NCI-H187 treated with DMSO at 0.1 percent for 48 hours (cell line): ENCODE measurements around the gene ACTR8.
"Not testable (repeated sequence)": the region's sequence is repeated elsewhere in the genome, so short reads cannot be mapped to it uniquely, and the experiment has no call there.

Experiments used
- DNase-seq: peaks from one replicate; lab custom pipeline; 2025; lab: John Stamatoyannopoulos, UW

The ACTR8 gene

DNA sequence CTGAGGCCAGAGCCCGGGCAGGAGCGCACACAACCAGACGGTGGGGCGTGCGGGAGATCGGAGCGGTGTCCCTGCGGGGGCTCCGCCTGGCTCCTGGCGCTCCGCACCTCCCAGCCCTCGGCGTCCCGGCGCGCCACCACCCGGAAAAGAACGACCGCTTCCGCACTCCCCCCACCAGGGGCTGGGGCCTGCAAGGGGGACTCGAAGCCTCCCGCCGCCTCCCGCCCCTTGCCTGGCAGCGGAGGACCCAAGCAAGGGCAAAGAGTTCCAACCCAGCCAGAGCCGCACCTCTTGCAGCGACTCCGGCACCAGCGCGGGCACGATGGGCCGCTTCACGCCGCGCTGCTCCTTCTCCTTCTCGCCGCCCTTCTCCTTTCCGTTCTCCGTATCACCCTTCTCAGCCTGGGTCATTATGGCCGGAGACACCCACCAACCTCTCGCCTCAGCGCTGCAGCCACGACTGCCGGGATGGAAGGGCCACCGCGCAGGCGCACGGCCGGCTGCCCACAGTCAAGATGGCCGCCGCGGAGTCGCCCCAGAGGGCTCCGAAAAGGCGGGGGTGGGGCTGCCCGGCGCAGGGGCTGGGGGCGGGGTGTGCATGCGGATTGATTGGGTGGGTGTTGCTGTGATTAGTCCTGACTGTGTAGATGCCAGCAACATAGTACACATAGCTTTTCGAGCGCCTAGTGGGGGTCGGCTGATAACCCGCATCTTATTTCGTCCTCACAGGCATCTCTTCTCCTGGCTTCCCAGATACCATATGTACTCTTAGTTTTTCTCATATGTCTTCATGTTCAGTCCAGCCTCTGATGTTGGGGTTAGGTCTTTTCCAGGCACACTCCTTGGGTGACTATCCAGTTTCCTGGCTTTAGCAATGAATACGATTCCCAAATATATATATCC is at the start of gene ACTR8:
Gene ACTR8, minus strand, starts transcription at position 462 of the 903 bp plus-strand sequence. Its CDS starts 51 bp downstream, at position 411.
- DNase-seq, result no peak

GRCh38 chr3:53927208-53927872 is 45.4 kb upstream of the ACTR8 start:
- DNase-seq, result not testable (repeated sequence)

GRCh38 chr3:53921296-53921695 is 39.3 kb upstream of the ACTR8 start:
- DNase-seq, result no peak

GRCh38 chr3:53919741-53920140 is 37.8 kb upstream of the ACTR8 start:
- DNase-seq, result no peak

GRCh38 chr3:53913401-53913800 is 31.4 kb upstream of the ACTR8 start:
- no peak for DNase-seq

- no peak for DNase-seq
Observed at GRCh38 chr3:53902711-53903110, 20.8 kb upstream of the ACTR8 start.

DNA sequence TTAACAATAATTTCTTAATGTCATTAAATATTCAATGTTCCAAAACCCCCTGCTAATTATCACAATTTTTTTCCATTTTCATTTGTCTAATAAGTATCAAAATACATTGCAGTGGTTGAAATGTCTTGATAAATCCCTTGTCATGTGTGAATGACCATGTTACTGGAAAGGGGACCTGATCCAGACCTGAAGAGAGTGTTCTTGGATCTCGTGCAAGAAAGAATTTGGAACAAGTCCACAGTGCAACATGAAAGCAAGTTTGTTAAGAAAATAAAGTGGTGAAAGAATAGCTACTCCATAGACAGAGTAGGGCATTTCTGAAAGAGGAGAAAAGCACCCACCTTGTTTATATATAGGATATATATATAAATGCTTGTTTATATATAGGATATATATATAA is 20.1 kb upstream of the ACTR8 start:
- DNase-seq, result no peak

DNA sequence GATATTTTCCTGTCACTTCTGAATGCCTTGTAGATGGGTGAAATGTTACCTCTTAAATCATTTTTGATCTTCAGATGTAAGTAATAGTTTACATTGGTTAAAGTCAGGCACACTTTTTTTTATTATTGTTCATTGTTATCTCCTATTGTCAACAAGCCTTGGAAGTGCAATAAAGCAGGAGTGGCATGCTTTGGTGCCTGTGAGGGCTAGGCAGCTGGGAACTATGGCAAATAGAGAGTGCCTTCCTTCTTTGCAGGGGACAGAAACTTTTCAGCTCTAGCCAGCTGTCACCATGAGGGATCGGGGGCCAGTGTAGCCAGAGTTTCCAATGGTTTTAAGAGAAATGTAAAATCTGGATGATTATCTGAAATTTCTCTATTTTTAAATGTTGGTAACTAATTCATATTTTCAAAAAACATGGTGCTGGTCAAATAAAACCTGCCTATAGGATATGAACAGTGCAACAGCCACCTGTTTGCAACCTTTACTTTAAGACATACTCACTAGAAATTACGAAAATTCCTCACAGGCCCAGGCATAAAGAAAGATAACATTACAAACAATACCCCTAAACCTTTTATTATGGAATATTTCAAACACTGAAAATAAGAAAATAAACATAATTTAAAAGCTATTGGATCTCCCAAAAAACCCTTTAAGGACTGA is 18.8 kb upstream of the ACTR8 start:
- no peak for DNase-seq

GRCh38 chr3:53899750-53900149 is 17.8 kb upstream of the ACTR8 start:
- DNase-seq, result no peak

DNA sequence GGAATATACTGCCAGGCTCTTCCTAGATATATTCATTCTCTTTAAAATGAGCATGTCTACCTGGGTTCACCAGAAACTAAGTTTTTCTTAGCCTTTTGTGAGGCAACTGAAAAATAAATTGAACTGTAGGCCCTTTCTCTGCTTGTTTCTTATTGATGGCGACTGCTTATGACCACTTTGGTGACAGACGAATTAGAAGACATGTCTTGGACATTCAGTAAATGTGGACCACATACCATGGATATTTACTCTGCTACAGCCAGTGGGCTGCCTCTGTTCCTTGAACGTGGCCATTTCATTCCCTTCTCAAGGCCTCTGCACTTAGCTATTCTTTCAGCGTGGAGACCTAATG is 10.3 kb upstream of the ACTR8 start:
- no peak for DNase-seq

- DNase-seq, result peak; percentile 86
Observed at GRCh38 chr3:53891497-53892285, 9.7 kb upstream of the ACTR8 start, which contains the start of gene SELENOK. SELENOK (minus strand) TSS chr3:53891859.

DNA sequence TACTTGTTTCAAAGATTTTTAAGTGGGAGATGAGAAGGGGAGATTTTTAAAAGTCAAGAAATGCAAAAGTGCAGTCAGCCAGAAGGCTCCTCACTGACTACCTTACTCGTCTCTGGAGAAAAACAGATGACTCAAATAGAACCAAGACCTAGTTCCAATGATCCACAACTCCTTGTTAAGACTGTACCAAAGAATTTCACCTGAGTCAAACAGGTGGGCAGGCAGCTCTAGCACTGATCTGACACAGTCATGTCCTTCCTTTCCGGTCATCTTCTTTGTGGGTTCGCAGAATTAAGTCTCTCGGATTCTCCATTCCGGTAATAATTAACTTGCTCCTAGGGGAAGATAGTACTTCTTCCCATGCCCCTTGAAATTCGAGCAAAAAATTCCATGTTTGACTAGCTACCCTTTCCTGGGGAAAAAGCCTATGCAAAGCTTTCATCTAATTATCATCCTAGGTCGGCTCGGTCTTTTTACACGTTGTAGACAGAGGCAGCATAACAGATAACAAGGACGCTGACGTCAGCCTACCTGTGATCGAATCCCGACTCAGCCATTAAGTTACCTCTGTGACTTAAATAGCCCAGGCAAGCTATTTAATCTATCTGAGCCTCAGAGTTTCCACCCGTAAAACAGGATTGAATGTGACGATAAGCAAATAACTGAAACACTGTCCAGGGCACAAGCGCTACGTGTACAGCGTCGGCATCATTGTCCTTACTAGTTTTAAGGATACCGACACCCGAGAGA is 8.9 kb upstream of the ACTR8 start:
- DNase-seq, result no peak

- DNase-seq, result no peak
Observed at GRCh38 chr3:53888232-53888631, 6.3 kb upstream of the ACTR8 start.

- no peak for DNase-seq
Observed at GRCh38 chr3:53887446-53887845, 5.5 kb upstream of the ACTR8 start.

DNA sequence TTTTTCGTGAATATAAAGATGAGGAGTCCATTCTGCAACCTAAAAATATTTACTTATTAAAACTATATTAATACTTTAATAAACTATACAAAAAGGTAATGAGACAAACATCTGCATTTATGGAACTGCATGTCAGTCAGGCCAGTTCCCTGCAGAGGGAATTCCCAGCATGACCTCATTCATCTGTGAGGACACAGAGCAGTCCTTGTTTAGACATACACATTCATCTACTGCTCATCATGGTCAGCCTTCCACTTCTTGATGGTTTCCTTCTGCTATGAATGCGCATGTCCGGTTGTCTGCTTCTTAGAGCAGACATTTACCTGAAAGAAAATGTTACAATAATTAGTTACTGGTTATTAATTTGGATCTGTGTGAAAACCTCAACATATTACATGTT is 3.3 kb upstream of the ACTR8 start:
- DNase-seq, result no peak

DNA sequence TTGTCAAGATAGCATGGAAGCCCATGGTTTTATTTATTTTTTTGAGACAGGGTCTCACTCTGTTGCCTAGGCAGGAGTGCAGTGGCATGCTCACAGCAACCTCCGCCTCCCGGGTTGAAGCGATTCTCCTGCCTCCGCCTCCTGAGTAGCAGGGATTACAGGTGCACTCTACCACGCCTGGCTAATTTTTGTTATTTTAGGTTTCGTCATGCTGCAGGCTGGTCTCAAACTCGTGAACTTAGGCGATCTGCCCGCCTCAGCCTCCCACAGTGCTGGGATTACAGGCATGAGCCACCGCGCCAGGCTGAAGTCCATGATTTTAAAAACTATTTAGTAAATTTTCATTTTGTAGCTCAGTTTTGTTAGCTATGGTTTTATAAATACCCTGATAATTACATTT is 2.7 kb upstream of the ACTR8 start:
- no peak for DNase-seq

DNA sequence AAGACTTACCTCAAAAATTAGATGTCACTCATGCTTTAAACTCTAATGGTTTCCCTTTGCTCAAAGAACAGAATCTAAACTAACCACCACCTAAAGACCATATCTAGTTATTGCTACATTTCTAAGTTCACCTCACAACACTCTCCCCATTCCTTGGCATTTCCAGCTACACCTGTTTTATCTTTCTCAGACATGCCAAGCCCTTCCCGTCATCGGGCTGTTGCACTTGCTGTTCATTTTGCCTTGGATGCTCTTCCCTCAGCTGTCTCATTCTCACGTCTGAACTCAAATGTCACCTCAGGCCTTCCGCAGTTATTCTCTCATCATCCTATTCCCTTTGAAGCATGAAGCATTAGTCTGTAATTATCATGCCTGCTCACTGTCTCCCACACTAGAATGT is 1.1 kb upstream of the ACTR8 start:
- no peak for DNase-seq

DNA sequence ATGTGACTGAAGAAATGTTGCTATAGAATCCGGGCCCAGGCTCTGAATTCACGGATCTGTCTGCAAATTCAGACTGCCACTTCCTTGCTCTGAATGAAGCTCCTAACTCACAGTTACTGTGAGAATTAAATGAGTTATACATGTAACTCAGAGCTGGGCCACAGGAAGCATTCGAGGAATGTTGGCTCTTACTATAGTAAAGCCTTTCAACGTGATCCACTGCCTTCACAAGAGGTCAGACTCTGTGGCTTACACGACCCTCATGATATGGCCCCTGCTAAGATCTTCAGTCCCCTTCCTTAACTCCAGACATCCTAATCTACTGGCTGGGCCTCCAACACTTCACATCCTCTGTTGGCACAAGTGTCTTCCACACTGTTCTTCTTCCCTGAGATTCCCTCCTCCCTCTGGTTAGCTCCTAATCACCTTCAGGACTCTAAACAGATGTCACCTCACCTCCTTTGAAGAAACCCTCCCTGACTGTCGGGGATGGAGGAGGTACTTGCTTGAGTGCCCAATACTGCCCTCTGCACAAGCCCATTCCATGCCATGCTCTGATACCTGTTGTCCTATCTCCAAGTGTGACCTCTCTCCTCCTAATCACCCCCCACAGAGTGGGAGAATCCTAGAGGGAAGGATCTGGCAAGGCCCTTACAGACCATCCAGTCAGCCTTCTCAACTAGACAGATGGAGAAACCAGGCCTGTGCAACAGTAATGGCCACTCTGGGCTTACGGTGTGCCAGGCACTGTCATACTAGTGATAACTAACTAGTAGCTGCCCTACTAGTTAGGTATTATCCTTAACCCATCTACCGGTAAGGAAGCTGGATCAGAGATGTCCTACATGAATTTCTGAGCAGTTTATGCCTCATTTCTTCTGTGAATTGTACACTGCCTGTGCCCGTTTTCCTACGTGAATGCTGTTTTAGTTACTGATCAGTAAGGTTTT is 1.3 kb downstream of the ACTR8 start:
- no peak for DNase-seq

DNA sequence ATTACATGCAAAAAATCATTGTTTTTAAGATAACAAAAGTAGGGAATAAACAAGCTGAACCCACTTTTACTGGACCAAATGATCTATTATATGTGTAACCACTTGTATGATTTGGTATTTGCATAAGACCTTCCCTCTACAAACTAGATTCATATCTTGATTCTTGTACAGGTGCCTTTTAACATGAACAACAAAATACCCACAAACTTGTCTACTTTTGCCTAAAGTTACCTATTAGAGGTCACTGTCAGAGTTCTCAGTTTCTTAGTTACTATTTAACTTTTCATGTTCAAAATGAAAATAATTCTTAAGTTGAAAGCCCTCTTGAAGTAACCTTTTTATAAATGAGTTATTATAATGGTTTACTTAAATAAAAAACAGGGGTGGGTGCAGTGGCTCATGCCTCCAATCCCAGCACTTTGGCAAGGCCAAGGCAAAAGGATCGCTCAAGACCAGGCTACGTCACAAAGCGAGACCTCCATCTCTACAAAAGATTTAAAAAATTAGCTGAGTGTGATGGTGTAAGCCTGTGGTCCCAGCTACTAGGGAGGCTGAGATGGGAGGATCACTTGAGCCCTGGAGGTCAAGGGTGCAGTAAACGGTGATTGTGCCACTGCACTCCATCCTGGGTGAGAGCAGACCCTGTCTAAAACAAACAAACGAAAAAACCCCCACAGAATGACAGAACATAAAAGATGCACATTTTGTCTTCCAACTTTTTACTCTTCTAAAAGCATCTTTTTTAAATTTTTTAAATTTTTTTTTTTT is 16.0 kb downstream of the ACTR8 start:
- no peak for DNase-seq
